C4-2B (cell line): ENCODE measurements around the gene FAM234B.

Source experiments
- CTCF ChIP-seq: fragments of 450-650 bp; conservative IDR thresholded peaks from 2 replicates; pipeline ENCODE4 v1.5.1; 2017; ENCODE audit warnings: mild to moderate bottlenecking
- ZFX ChIP-seq: fragments of 450-650 bp; IDR thresholded peaks from 2 replicates; pipeline ENCODE4 v1.6.1; 2017

- TF ChIP-seq CTCF (no peak), ZFX (peak; percentile 42)
Observed at GRCh38 chr12:13100882-13101769, 56.9 kb downstream of the FAM234B start.
